Liver (tissue), 3 donors: ENCODE measurements around the gene BCL2.

Experiments
- EGR1 ChIP-seq, 2 donors: IDR thresholded peaks; 2 replicates each; pipeline ENCODE4 v1.6.1; 2016 to 2018; ENCODE audit warnings: antibody characterized with exemption in 2 of 2, low read depth in 2 of 2
- RAD21 ChIP-seq, 2 donors: IDR thresholded peaks; 2 replicates each; pipeline ENCODE4 v1.6.1; 2016; ENCODE audit warnings: antibody characterized with exemption in 2 of 2, mild to moderate bottlenecking in 2 of 2
- TF ChIP-seq, protein P1 (sequence below): IDR thresholded peaks from 2 replicates; pipeline ENCODE4 v1.6.1; 2016; ENCODE audit warnings: antibody characterized with exemption, mild to moderate bottlenecking
- TF ChIP-seq, protein P2 (sequence below): fragments of 150-350 bp; IDR thresholded peaks from 2 replicates; pipeline ENCODE4 v1.5.1; 2017; ENCODE audit warnings: improper control_type of control experiment, low read depth, low read length; ENCODE audit not compliant: missing input control
- TF ChIP-seq, protein P3 (sequence below): IDR thresholded peaks from 2 replicates; pipeline ENCODE4 v1.6.1; 2016; ENCODE audit warnings: antibody characterized with exemption
- TF ChIP-seq, protein P4 (sequence below): IDR thresholded peaks from 2 replicates; pipeline ENCODE4 v1.6.1; 2016; ENCODE audit warnings: antibody characterized with exemption
- donor health status: healthy.
- donor health status: healthy.

DNA sequence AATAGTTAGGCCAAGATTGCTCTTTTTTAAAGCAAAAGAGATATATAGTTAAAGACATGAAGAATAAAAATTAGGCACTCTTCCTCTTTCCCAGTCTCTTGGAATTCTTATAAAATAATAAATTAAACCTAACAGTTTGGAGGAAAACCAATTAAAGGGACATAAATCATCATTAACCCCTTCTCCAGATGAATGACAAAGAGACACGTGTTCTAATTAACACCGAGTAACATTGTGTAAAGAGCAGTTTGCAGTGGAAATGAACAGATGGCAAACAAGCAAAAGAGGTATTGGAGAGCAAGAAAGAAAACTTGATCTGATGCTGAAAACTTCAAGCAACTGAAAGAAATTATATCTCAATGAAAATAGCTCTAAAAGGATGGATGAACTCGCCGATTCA, 48.4 kb downstream of the BCL2 start:
- TF ChIP-seq, protein P1, sequence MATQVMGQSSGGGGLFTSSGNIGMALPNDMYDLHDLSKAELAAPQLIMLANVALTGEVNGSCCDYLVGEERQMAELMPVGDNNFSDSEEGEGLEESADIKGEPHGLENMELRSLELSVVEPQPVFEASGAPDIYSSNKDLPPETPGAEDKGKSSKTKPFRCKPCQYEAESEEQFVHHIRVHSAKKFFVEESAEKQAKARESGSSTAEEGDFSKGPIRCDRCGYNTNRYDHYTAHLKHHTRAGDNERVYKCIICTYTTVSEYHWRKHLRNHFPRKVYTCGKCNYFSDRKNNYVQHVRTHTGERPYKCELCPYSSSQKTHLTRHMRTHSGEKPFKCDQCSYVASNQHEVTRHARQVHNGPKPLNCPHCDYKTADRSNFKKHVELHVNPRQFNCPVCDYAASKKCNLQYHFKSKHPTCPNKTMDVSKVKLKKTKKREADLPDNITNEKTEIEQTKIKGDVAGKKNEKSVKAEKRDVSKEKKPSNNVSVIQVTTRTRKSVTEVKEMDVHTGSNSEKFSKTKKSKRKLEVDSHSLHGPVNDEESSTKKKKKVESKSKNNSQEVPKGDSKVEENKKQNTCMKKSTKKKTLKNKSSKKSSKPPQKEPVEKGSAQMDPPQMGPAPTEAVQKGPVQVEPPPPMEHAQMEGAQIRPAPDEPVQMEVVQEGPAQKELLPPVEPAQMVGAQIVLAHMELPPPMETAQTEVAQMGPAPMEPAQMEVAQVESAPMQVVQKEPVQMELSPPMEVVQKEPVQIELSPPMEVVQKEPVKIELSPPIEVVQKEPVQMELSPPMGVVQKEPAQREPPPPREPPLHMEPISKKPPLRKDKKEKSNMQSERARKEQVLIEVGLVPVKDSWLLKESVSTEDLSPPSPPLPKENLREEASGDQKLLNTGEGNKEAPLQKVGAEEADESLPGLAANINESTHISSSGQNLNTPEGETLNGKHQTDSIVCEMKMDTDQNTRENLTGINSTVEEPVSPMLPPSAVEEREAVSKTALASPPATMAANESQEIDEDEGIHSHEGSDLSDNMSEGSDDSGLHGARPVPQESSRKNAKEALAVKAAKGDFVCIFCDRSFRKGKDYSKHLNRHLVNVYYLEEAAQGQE, result no peak
- TF ChIP-seq, protein P2, sequence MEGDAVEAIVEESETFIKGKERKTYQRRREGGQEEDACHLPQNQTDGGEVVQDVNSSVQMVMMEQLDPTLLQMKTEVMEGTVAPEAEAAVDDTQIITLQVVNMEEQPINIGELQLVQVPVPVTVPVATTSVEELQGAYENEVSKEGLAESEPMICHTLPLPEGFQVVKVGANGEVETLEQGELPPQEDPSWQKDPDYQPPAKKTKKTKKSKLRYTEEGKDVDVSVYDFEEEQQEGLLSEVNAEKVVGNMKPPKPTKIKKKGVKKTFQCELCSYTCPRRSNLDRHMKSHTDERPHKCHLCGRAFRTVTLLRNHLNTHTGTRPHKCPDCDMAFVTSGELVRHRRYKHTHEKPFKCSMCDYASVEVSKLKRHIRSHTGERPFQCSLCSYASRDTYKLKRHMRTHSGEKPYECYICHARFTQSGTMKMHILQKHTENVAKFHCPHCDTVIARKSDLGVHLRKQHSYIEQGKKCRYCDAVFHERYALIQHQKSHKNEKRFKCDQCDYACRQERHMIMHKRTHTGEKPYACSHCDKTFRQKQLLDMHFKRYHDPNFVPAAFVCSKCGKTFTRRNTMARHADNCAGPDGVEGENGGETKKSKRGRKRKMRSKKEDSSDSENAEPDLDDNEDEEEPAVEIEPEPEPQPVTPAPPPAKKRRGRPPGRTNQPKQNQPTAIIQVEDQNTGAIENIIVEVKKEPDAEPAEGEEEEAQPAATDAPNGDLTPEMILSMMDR, result no peak
- TF ChIP-seq, protein P3, sequence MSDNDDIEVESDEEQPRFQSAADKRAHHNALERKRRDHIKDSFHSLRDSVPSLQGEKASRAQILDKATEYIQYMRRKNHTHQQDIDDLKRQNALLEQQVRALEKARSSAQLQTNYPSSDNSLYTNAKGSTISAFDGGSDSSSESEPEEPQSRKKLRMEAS, result no peak
- TF ChIP-seq RAD21 (IDR thresholded peaks at IDR 0.05) (no peak), EGR1 (IDR thresholded peaks at IDR 0.05; ENCODE audit: low read depth in 2 of 2) (no peak)
- TF ChIP-seq, protein P4, sequence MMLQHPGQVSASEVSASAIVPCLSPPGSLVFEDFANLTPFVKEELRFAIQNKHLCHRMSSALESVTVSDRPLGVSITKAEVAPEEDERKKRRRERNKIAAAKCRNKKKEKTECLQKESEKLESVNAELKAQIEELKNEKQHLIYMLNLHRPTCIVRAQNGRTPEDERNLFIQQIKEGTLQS, result no peak
